Glutamatergic neuron (in vitro differentiated cells): Measurements from ENCODE around the gene SYNGR3. TPM values are rescaled to one million over a fixed set of nuclear protein-coding genes. Genes with fewer than 3 reads are reported as not detected.

ENCODE experiments used
- DNase-seq: peaks from one replicate; pipeline ENCODE4 v3.0.0; 2022
- H3K27ac Mint-ChIP-seq: one replicate; pipeline ENCODE4 v1.8.0; 2020; ENCODE audit warnings: mild to moderate bottlenecking, mixed read lengths, inconsistent platforms; ENCODE audit not compliant: unreplicated experiment
- H3K27me3 Mint-ChIP-seq: one replicate; pipeline ENCODE4 v1.8.0; 2020; ENCODE audit warnings: mild to moderate bottlenecking, moderate library complexity, mixed read lengths, inconsistent platforms; ENCODE audit not compliant: unreplicated experiment
- H3K36me3 Mint-ChIP-seq: one replicate; pipeline ENCODE4 v1.8.0; 2020; ENCODE audit warnings: mild to moderate bottlenecking, mixed read lengths, inconsistent platforms; ENCODE audit not compliant: unreplicated experiment
- H3K4me1 Mint-ChIP-seq: one replicate; pipeline ENCODE4 v1.8.0; 2020; ENCODE audit warnings: mild to moderate bottlenecking, low read depth, mixed read lengths, inconsistent platforms; ENCODE audit not compliant: unreplicated experiment
- H3K4me3 Mint-ChIP-seq: one replicate; pipeline ENCODE4 v1.8.0; 2020; ENCODE audit warnings: mild to moderate bottlenecking, mixed read lengths, inconsistent platforms; ENCODE audit not compliant: unreplicated experiment
- H3K9me3 Mint-ChIP-seq: one replicate; pipeline ENCODE4 v1.8.0; 2020; ENCODE audit warnings: mild to moderate bottlenecking, moderate library complexity, mixed read lengths, inconsistent platforms; ENCODE audit not compliant: unreplicated experiment
- total RNA-seq: library from RNA; stranded (reverse); fragmentation: NEBNext Ultra II Directional; extraction: Animal tissue kit (Norgen Biotek cat#: 25700); gene quantifications from one replicate; pipeline ENCODE4 v1.2.1, GENCODE V29; 2021; ENCODE audit not compliant: unreplicated experiment
- TF ChIP-seq, protein P1 (sequence below): fragments of 200-600 bp; sonication (generic); IDR thresholded peaks from one replicate; pipeline ENCODE4 v1.5.0; 2021; ENCODE audit not compliant: partially characterized antibody, unreplicated experiment

The SYNGR3 gene
- total RNA-seq, 1 donor from 2014 or later, result 45.7 TPM

DNA sequence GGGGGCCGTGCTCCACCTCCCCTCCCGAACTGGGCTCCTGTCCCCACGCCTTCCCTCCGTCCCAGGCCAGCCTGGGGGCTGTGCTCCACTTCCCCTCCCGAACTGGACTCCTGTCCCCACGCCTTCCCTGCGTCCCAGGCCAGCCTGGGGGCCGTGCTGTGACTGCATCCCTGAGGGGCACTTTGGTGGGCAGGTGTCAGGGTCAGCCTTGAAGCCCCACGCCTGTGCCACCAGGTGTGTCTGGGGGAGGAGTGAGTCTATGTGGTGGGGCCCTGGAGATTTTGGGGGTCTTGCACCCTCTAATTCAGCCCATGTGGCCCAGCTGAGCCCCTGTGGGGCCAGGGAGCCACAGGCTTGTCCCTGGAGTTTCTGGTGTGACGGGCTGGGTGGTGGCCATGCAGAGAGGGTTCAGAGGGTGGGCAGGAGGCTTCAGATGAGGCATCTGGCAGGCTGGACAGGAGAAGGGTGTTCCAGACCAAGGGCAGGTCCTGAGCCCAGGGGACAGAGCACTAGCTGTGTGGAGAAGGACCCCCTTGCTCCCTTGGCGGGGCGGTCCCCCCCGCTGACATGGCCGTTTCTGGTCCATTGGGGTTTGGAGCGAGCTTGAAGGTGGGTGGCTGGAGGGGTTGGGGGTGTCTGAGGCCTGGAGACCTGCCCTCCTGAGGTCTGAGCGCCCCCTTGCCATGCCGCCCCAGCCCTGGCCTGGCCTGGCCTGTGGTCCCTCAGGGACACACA is 45.1 kb downstream of the SYNGR3 start:
- no peak for DNase-seq
- H3K9me3 Mint-ChIP-seq, result peaks cover 11% of the 10 kb centered on the region
- H3K27ac Mint-ChIP-seq, result no peak overlapping the region
- H3K4me1 Mint-ChIP-seq, result peaks cover 8% of the 10 kb centered on the region
- H3K4me3 Mint-ChIP-seq, result peak overlapping the region; percentile 20
- peaks cover 10% of the 10 kb centered on the region for H3K27me3 Mint-ChIP-seq
- TF ChIP-seq, protein P1, sequence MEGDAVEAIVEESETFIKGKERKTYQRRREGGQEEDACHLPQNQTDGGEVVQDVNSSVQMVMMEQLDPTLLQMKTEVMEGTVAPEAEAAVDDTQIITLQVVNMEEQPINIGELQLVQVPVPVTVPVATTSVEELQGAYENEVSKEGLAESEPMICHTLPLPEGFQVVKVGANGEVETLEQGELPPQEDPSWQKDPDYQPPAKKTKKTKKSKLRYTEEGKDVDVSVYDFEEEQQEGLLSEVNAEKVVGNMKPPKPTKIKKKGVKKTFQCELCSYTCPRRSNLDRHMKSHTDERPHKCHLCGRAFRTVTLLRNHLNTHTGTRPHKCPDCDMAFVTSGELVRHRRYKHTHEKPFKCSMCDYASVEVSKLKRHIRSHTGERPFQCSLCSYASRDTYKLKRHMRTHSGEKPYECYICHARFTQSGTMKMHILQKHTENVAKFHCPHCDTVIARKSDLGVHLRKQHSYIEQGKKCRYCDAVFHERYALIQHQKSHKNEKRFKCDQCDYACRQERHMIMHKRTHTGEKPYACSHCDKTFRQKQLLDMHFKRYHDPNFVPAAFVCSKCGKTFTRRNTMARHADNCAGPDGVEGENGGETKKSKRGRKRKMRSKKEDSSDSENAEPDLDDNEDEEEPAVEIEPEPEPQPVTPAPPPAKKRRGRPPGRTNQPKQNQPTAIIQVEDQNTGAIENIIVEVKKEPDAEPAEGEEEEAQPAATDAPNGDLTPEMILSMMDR, result no peak
- no peaks in the 10 kb centered on the region for H3K36me3 Mint-ChIP-seq

DNA sequence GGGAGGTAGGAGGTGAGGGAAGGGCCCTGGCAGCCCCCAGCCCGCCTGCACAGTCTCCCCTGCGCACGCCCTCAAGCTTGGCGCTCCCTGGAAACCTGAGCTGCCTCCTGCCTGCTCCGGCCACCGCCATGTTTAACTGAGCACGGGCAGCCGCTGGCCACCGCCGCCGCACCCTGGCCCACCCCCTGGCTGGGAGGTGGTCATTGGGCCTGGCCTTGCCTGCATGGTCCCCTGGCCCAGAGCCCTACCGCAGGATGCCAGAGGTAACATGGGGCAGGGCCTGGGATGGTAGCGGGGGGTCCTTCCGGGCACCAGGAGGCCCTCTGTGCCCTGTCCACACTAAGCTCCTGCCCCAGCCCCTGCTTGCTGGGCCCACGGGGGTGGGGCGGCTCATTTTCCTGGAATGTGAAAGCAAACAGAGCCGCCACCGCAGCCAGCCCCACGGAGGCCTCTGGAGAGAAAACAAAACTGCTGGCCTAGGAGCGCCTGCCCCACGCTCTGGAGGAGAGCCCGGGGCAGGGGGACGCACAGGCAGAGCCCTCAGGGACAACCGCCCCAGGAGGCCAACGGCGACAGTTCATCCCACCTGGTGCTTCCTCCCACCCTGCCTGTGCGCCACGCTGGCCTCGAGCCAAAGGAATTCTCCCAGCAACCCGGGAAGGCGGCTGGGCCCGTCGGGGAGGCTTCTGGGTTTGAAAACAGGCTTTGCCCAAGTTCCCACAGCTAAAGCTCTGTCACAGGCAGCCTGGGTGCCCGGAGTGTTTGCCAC is 45.8 kb downstream of the SYNGR3 start:
- TF ChIP-seq, protein P1, result no peak
- Mint-ChIP-seq H3K9me3 (peaks cover 11% of the 10 kb centered on the region), H3K27me3 (peaks cover 10% of the 10 kb centered on the region), H3K36me3 (no peaks in the 10 kb centered on the region), H3K27ac (no peak overlapping the region), H3K4me3 (no peak overlapping the region), H3K4me1 (peaks cover 8% of the 10 kb centered on the region)
- no peak for DNase-seq

DNA sequence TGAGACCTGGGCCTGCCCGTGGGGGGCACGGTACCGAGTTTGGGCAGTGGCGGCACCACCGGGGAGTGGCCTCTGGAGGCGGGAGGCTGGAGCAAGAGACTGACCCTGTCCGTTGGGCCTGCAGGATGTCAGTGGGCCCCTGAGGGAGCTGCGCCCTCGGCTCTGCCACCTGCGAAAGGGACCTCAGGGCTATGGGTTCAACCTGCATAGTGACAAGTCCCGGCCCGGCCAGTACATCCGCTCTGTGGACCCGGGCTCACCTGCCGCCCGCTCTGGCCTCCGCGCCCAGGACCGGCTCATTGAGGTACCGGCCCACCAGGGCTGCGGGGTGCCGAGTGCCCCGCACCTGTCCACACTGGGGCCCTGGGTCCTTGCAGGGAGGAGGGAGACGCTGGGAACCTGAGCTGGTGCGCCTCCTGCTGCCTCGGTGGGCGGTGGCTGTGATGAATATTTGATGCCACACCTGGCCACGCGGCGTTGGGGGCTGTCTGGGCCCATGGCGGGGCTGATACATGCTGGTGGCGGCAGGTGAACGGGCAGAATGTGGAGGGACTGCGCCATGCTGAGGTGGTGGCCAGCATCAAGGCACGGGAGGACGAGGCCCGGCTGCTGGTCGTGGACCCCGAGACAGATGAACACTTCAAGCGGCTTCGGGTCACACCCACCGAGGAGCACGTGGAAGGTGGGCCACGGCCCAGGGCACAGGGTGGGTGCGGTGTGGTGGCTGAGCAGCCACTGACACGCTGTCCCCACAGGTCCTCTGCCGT is 46.6 kb downstream of the SYNGR3 start:
- no peak for DNase-seq
- H3K27me3 Mint-ChIP-seq, result peaks cover 10% of the 10 kb centered on the region
- no peaks in the 10 kb centered on the region for H3K36me3 Mint-ChIP-seq
- H3K4me1 Mint-ChIP-seq, result peaks cover 8% of the 10 kb centered on the region
- H3K27ac Mint-ChIP-seq, result no peak overlapping the region
- peaks cover 11% of the 10 kb centered on the region for H3K9me3 Mint-ChIP-seq
- no peak overlapping the region for H3K4me3 Mint-ChIP-seq
- TF ChIP-seq, protein P1, result no peak

GRCh38 chr16:2037115-2037514 is 47.3 kb downstream of the SYNGR3 start:
- Mint-ChIP-seq H3K27ac (no peak overlapping the region), H3K36me3 (no peaks in the 10 kb centered on the region), H3K4me1 (peaks cover 8% of the 10 kb centered on the region), H3K27me3 (peaks cover 10% of the 10 kb centered on the region), H3K9me3 (peaks cover 11% of the 10 kb centered on the region), H3K4me3 (no peak overlapping the region)
- no peak for DNase-seq
- TF ChIP-seq, protein P1, result no peak
